ENCODE measurements around the gene GGT5.
"Not testable (repeated sequence)": the region's sequence is repeated elsewhere in the genome, so short reads cannot be mapped to it uniquely, and the experiment has no call there.

GGT5 gene

DNA sequence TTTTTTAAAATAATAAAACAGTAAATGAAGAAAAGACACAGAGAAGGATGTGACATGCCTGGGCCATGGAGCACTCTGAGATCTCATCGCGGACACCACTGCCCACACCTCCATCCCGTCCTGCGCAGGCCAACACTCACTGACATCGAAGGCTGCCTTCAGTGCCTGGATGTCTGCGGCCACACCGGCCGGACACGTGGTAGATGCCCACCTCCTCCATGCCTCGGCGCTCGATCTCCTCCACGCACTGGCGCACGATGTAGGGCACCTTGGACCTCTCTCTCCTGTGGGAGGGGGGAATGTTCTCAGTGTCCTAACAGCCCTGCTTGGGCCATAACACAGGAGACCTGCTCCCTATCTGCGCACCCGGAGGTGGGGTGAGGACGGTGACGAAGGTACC is 18.6 kb upstream of the GGT5 start:
- not testable (repeated sequence) for DNase-seq (ENCODE audit: low spot score)

DNA sequence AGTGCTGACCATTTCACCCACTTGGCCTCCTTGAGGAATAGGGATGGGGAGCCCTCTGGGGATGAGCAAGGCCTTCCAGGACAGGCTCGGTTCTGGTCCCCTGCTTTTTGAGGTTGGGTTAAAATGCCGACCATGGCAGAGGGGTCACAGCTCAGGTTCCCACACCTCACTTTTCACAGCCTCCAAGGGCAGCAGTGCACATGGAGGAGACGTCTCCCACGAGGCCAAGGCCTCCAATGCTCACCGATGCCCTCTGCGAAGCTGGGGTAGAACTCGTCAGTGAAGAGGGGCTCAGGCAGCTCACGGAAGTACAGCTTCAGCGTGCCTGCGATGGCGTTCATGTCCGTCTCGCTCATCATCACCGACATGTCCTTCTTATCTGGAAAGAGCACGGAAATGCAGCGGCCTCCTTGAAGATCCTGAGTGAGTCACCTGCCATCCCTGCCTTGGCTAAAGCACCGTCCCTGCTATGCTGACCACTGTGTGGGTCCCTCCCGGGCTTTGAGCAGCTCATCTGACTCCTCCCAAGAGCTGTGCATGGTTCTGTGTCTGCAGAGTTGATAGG is 17.4 kb upstream of the GGT5 start:
- not testable (repeated sequence) for DNase-seq (ENCODE audit: low spot score)

GRCh38 chr22:24259459-24259858 is 14.6 kb upstream of the GGT5 start:
- not testable (repeated sequence) for DNase-seq (ENCODE audit: low spot score)

GRCh38 chr22:24256736-24257135 is 11.9 kb upstream of the GGT5 start:
- DNase-seq (ENCODE audit: low spot score): not testable (repeated sequence)

DNA sequence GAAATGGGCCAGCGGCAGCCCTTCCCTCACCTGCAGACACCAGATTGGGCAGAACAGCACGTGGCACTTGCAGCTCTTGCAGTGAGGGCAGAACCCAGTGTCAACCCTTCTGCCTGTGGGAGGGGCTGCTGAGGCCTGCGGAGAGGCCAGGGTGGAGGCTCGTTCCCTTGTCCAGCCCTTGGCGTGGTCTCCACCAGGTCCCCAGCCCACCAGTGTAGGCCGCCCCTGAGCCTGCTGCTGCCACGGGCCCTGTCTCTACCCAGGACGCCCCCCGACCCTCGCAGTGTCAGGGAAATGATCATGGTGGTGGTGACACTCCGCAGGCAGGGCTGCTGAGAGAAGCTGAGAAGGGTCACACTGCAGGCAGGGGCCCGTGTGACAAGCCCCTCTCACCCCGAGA is 11.3 kb upstream of the GGT5 start:
- not testable (repeated sequence) for DNase-seq (ENCODE audit: low spot score)

DNA sequence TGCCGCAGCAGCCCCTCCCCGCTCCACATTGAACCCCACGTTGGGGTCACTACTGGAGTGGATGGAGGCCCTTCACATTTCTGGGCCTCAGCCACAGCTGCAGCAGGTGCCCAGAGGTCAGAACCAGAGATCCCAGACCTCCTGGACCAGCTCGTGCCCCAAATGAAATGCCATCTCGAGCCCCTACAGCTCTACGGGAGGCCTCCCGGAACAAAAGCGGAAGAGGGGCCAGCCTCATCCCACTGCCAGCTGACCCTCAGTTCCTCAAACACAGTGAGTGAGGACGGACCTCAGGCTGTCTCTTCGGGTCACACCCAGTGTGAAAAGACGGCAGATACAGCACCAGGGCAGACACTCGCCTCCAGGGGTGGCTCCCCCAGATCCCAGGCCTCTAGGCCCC is 8.2 kb upstream of the GGT5 start:
- not testable (repeated sequence) for DNase-seq (ENCODE audit: low spot score)

DNA sequence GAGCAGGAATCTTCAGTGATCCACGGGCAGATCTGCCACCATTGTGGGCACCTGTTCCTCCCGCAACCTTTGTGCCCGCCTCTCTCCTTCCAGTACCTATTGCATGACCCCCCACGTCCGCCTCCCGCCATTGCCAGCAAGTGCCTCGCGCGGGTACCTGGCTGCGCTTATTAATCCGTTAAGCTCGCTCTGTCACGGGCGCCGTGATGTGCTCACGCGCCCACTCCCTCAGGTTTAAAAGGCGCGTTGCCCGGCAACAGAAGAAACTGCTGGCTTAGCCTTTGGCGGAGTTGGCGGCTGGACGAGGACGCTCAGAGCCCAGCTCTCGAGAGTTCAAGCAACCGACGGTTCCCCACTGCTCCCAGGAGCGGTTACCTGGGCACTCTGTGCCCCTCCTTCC is 6.4 kb upstream of the GGT5 start:
- DNase-seq (ENCODE audit: low spot score): not testable (repeated sequence)

DNA sequence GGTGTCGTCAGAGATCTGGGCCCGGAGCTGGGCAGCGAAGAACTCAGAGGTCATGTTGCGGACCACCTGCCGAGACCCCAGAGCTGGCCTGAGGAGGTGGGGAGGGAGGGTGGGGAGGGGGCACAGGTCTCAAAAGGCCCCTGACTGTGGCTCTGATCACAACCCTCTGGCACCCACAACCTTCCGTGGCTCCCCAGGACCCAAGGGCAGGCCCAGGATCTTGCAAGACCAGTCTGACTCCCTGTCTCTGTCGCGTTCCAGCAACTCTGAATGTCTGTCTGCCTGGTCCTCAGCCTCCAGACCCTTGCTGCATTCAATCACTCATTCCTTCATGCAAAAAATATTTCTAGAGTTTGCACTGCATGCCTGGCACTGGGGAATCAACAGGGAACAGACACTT is 4.5 kb upstream of the GGT5 start:
- DNase-seq (ENCODE audit: low spot score): not testable (repeated sequence)

DNA sequence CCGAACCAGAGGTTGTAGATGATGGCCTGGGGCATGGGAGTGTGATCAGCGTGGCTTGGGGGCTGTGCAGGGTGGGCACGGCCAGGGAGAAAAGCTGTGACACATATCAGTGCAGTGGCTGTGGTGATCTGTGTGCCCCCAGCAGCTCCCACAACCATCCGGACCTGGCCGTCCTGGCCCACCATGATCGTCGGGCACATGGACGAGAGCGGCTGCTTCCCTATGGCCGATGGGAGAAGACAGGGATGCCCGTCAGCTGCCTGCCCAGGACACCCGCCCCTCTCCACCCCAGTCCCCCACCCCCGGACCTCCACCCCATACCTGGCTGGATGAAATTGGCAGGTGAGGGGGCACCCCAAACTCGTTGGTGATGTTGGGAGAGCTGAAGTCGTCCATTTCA is 3.7 kb upstream of the GGT5 start:
- not testable (repeated sequence) for DNase-seq (ENCODE audit: low spot score)

- DNase-seq (ENCODE audit: low spot score): peak; percentile 96
Observed at GRCh38 chr22:24247564-24248344, 2.9 kb upstream of the GGT5 start.

DNA sequence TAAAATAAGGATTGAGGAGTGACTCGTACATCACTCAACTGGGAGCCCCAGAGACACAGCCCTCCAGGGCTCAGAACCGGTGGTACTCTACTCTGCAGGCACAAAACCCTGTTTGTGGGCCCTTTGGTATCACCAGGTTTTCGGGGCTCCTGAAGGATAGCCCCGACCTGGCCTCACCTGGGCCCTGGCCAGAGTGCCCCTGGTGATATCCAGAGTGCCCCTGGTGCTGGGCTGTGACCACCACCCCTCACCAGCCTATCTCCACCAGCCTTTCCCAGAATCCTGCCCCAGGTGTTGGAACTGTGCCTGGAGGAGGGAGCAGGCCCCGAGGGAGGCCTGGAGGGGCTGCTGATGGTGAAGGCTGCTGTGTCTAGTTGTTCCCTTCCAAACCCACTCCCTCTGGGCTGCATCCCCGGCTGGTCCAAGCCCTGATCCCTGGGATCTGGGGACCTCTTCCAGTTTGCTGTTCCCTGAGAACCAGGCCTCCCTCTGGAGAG is 2.2 kb upstream of the GGT5 start:
- DNase-seq (ENCODE audit: low spot score): no peak

- not testable (repeated sequence) for DNase-seq (ENCODE audit: low spot score)
Observed at GRCh38 chr22:24245584-24246561, 991 bp upstream of the GGT5 start.

DNA sequence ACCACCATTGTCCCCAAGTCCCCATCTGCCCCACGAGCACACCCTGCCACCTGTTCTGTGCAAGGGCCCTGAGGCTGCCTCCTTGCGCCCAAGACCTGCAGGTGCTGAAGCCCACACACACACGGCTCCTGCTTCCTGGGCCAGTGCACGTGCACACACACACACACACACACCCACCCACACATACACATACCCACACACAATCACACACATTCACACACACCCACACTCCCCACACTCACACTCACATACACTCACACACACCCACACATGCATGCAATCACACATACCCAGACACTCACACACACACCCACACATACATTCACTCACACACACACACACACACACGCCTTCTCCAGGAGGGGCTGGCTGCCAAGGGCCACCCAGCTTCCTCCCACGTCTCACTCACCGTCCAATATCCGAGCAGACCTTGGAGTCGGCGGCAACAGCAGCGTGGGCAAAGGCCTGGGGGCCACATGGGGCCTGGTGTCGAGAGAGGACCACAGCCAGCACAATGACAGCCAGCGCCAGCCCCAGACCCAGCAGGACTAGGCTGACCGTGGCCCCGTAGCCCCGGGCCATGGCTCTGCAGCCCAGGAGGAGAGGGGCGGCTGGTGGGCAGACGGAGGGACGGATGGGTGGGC is 616 bp downstream of the GGT5 start:
- no peak for DNase-seq (ENCODE audit: low spot score)

DNA sequence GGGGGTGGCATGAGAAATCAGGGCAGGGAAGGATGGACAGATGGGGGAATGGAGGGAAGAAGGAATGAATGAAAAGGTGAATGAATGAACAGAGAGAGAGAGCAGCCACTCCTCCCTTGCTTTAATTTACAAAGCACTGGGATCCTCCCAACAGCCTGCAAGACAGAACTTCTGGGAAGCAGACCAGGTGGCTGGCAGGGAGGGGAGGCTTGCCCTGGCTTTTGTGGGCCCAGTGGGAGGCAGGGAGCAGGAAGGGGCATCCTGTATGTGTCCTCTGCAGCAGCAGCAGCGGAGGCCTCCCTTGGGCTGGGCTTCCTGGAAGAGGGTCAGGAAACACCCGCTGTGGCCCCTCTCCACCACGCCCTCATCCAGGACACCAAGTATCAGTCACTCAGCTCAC is 1.5 kb downstream of the GGT5 start:
- not testable (repeated sequence) for DNase-seq (ENCODE audit: low spot score)

GRCh38 chr22:24240985-24241692 is 3.7 kb downstream of the GGT5 start:
- not testable (repeated sequence) for DNase-seq (ENCODE audit: low spot score)

DNA sequence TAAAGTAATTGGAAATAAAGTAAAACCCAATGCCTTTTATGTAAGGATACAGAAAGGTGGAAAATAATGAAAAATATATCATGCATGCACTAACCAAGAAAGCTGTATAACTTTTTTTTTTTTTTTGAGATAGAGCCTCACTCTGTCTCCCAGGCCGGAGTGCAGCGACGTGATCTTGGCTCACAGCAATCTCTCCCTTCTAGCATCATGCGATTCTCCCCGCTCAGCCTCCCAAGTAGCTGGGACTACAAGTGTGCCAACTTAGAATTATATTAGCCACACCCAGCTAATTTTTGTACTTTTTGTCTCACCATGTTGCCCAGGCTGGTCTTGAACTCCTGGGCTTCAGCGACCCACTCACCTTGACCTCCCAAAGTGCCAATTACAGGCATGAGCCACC is 4.5 kb downstream of the GGT5 start:
- DNase-seq (ENCODE audit: low spot score): no peak

DNA sequence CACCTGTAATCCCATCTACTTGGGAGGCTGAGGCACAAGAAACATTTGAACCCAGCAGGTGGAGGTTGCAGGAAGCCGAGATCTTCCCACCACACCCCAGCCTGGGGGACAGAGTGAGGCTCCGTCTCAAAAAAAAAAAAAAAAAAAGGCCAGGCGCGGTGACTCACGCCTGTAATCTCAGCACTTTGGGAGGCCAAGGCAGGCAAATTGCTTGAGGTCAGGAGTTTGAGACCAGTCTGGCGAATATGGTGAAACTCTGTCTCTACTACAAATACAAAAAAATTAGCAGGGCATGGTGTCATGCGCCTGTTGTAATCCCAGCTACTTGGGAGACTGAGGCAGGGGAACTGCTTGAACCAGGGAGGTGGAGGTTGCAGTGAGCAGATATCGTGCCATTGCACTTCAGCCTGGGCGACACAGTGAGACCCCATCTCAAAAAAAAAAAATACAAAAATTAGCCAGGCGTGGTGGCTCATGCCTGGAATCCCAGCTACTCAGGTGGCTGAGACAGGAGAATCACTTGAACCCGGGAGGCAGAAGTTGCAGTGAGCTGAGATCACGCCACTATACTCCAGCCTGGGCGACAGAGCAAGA is 6.7 kb downstream of the GGT5 start:
- not testable (repeated sequence) for DNase-seq (ENCODE audit: low spot score)

- no peak for DNase-seq (ENCODE audit: low spot score)
Observed at GRCh38 chr22:24236656-24237055, 8.2 kb downstream of the GGT5 start.

- DNase-seq (ENCODE audit: low spot score): no peak
Observed at GRCh38 chr22:24235315-24235714, 9.6 kb downstream of the GGT5 start.

DNA sequence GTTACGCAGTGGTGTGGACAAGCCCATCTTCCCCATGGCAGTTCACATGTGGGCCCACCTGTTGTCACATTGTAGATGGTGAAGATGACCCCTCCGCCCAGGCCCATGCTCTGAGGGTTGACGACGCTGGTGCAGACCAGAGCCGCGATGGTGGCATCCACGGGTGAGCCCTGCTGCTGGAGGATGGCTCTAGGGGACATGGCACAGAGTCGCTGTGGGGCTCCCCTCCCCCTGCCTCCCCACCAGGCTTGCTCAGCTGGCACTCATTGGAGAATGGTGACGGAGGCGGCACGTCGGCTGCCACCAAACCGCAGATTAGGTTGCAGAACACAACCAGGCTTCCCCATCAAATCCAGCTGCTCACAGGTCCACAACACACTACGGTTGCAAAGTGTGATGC is 11.1 kb downstream of the GGT5 start:
- DNase-seq (ENCODE audit: low spot score): no peak

GRCh38 chr22:24233235-24233634 is 11.6 kb downstream of the GGT5 start:
- DNase-seq (ENCODE audit: low spot score): no peak
